Testis (tissue), 2 donors: ENCODE measurements around the gene NACC2.

Source experiments
- POLR2A ChIP-seq: fragments of 450-650 bp; IDR thresholded peaks from one replicate; pipeline ENCODE4 v1.6.1; 2017; ENCODE audit warnings: antibody characterized with exemption, mild to moderate bottlenecking, moderate library complexity
- TF ChIP-seq, protein P1 (sequence below), 3 experiments: fragments of 450-650 bp in 2 of 3; fragments of 200-600 bp in 1 of 3; sonication (generic) in 1 of 3; IDR thresholded peaks; one replicate each; pipeline ENCODE4 v1.5.1; 2016 to 2019; ENCODE audit warnings: antibody characterized with exemption in 3 of 3, mild to moderate bottlenecking in 2 of 3, moderate library complexity in 1 of 3

DNA sequence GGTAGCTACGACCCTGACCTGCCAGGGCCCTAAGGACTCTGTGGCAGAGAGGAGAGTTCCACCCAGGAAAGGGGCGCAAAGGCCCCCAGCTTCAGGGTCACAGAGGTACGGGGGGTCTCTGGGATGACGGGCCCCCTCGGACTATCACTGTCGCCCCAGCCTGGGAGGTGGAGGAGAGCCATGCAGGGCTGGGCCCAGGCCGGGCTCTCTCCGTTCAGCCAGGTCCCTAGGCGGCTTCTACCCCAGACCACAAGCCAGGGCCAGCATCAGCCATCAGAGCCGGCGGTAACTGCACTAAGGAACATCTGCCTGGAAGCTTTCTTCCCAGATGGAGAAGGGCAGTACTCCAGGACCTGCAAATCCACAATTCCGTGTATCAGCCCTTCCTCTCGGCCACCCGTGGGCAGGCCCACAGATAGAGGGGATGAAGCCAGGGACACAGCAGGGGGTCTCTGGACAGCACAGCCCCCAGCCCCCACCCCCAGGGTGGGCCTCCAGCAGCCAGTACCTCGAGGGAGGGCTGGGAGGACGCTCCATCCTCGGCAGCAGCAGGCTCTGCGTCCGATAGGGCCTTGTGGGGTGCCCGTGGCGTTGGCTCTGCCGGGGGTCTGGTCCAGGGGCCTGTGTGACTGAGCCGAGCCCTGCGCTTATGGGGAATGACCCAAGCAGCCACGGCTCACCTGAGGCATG is 38.4 kb downstream of the NACC2 start:
- TF ChIP-seq, protein P1, sequence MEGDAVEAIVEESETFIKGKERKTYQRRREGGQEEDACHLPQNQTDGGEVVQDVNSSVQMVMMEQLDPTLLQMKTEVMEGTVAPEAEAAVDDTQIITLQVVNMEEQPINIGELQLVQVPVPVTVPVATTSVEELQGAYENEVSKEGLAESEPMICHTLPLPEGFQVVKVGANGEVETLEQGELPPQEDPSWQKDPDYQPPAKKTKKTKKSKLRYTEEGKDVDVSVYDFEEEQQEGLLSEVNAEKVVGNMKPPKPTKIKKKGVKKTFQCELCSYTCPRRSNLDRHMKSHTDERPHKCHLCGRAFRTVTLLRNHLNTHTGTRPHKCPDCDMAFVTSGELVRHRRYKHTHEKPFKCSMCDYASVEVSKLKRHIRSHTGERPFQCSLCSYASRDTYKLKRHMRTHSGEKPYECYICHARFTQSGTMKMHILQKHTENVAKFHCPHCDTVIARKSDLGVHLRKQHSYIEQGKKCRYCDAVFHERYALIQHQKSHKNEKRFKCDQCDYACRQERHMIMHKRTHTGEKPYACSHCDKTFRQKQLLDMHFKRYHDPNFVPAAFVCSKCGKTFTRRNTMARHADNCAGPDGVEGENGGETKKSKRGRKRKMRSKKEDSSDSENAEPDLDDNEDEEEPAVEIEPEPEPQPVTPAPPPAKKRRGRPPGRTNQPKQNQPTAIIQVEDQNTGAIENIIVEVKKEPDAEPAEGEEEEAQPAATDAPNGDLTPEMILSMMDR (IDR thresholded peaks at IDR 0.05): no peak
- no peak for TF ChIP-seq POLR2A
